HS-5 (cell line): ENCODE data around the gene BCL2.
A peak's percentile ranks its signal among the peaks of the same experiment; 100 is the strongest.

Experiments
- DNase-seq: peaks from one replicate; pipeline ENCODE4 v3.0.0-alpha.2; 2012; ENCODE audit warnings: low read depth

Gene BCL2

DNA sequence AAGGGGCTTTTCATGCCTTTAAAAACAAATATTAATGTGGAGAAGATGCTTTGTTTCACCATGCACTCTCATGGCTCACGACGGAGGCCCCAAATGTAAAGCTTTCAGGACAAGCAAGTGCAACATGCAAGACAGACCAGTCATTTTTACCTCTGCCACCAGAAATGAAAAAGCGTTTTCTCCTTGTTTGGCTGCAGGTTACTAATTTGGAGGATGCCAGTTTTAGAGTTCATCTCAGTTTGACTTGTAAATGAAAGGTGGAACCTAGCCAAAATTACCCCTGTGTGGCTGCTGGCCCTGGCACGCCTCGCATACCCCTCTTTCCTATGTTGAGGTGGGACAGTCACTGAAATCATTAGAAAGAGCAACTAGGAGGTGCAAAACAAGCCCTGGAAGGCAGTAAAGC lies 138.6 kb downstream of the BCL2 start:
- DNase-seq, result no peak

DNA sequence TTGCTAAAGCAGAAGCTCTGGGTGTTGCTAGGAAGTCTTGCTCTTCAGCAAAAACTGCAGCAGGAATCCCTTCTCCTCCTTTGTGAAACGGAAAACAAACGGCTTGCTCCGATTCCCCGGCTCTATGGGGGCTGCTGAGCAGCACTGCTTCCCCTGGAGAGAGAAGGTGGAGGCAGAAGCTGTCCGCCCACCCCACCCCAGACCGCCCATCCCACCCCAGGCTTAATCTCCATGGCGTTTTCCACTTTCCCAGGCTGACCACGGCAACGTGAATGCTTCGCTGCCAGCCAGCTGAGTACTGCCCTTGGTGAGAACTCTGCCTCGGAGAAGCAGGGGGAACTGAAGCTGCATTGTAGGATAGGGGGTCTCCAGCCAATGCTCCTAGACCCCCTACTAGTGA lies 139.2 kb downstream of the BCL2 start:
- DNase-seq, result no peak

DNA sequence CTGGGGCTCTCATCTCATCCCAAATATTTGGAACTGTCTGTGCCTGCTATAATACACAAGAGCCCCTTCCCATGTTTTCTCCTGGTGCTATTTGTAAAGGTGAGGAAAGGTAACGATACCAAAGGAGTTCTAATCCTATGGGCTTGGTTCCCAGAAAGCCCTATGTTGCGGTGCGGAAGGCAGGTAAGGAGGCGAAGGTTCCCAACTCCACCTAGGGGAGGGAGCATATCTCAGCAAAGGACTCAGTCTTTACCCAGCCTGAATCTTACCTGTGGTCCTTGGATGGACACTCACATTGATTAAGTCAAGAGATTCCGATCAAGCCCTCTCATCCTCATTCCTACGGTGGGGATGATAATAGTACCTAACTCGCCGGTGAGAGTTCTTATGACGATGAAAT lies 140.1 kb downstream of the BCL2 start:
- no peak for DNase-seq

DNA sequence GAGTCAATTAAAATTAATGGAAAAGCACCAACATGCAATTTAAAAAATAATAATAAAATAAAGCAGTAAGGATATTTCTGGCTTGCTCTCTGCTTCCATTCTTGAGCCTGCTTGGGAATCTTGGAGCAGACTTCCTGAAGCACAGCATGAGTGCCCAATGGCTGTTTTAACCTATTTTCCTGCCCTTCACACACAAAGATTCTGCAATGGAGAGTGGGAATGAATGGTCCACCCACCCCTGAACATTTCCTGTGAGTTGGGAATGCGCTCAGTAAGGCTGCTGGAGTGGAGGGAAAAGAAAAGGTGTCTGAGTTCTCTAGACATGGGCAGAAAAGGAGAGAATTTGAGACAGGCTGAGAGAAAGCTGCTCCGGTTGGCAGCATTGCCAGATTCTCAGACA lies 140.6 kb downstream of the BCL2 start:
- DNase-seq, result no peak

DNA sequence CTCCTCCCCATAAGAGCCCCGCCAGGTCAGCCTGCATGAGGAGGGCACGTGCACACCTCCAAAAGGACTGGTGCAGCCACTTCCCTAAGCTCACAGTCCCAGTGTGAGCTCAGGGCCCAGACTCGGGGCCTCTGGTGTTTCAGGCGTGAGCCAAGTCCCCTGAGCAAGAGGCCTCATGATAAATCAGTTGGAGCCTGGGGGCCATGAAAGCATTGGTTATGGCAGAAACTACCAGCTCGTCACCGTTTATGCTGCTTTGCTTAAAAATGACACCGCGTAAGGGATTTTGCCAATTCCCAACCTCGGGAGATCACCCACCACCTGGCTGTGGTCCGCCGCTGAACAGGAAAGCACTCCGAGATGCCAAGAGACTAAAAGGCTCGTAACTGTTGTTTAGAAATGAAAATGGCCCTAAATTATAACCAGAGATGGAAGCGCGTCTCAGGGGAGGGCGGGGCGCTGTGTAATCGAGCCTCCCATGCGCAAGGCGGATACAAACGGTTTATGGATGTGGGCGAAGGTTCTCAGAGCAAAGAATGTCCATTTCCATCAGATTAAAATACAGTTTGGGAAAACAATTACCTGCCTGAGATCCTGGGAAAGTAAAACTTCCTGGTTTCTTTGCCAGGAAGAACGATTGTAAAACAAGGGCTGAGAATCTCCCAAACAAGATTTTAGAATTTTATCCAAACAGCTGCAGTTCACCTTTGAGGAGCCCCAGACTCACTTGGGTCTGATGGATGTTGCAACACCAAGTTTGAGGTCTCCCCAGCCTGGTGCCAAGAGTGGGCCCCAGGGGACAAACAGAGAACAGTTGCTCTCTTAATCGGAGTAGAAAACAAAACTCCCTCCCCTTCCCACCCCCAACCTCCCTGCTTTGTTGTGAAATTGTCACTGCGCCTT lies 141.4 kb downstream of the BCL2 start:
- DNase-seq, result no peak

DNA sequence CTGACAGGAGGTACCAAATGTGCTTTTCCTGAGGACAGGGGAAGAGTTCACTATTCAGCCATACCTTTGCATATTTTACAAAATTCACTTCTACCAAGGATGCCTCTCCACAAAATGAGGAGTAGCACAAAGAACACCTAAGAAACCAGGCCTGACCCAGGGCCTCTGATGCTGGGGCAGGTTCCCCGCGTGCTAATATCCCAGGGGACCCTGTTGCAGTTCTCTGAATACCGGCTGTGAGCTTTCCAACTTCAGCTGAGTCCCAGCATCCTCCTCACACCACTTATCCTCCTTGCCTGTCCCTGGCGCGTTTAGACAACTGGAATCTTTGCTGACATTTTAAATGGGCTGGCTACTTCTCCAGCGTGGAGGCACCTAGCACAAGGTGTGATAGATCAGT lies 142.3 kb downstream of the BCL2 start:
- DNase-seq, result no peak

DNA sequence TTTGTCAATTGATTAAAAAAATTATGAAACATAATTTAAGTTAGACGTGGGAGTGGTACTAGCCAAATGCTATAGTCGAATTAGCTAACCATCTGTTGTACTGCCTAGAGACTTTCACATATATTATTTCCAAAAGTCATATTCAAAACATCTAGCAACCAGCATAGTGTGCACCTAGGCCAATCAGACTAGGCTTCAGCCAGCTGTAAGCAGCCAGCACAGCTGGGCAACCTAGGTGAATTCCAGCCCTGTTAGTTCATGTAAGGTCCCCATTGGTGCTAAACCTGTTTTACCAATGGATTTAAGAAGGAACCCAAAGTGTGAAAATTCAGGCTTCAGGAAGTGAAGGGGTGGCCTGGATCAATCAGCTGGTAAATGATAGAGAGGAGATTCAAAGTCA lies 144.3 kb downstream of the BCL2 start:
- no peak for DNase-seq

GRCh38 chr18:63173983-63174382 lies 145.6 kb downstream of the BCL2 start:
- no peak for DNase-seq

DNA sequence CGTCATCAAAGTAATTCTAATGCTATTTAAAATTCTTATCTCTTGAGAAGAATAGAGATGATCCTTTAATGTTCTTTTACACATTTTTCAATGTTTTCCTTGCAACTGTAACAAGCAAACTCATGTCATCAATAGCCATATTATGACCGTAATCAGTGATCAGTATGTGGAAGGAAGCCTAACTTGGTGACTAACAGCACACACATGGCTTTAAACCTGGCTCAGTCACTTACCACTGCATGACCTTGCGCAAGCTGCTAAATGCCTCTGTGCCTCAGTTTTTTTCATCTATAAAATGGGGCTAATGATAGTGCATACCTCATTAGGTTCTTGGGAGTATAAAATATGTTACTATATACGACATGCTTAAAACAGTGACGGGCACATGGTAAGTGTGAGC lies 149.7 kb downstream of the BCL2 start:
- DNase-seq, result no peak

DNA sequence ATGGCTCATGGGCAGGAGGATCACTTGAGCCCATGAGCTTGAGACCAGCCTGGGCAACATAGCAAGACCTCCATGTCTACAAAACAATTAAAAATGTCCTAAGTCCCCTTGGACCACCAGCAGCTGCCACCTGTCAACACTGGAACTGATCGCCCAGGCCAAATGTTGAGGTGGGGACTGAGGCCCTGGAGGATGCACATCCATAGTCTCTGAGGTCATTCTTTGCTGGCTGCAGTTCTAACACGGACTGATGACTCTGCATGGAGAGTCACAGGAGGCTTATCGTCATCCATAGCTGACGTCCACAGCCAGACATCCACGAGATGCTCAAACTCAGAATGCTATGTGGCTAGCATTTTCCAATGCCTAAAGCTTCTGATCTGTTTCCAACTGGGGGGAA lies 151.3 kb downstream of the BCL2 start:
- no peak for DNase-seq

GRCh38 chr18:63166142-63166541 lies 153.4 kb downstream of the BCL2 start:
- DNase-seq, result no peak

GRCh38 chr18:63164396-63164795 lies 155.2 kb downstream of the BCL2 start:
- DNase-seq, result no peak

- DNase-seq, result no peak
These were observed 157.1 kb downstream of the BCL2 start for GRCh38 chr18:63162271-63163014.

GRCh38 chr18:63161761-63162195 lies 157.8 kb downstream of the BCL2 start:
- peak; percentile 63 for DNase-seq

DNA sequence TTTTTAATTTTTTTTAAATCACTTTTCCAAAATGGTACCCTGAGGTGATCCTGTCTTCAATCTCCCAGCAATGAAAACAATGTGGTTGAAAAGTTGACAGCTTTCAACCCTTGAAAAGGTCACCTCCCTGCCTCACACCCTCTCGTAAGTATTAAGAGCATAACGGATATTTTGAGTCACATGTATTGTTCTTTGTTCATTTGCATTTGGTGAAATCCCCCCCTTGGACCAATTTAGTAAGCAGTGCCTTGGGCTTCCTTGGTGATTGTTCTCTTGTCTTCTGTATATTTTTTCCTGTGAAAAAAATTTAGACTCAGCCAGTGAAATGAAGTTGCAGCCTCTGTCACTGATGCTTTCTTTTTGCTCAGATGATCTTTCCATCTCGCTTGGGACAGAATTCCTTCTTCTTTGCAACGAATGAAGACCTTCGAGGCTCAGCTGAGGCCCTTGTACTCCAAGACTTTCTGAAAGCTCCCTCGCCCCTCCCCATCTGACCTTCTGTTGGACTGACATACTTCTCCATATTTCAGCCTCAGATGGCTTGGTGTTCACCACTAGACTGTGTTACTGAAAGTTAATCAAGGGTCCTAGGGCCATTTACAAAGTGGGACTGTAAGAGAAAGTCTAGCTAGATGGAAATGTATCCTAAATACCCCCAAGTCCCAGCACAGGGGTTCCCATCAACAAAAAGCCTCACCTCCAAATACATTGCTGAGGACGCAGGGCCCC lies 158.4 kb downstream of the BCL2 start:
- no peak for DNase-seq

DNA sequence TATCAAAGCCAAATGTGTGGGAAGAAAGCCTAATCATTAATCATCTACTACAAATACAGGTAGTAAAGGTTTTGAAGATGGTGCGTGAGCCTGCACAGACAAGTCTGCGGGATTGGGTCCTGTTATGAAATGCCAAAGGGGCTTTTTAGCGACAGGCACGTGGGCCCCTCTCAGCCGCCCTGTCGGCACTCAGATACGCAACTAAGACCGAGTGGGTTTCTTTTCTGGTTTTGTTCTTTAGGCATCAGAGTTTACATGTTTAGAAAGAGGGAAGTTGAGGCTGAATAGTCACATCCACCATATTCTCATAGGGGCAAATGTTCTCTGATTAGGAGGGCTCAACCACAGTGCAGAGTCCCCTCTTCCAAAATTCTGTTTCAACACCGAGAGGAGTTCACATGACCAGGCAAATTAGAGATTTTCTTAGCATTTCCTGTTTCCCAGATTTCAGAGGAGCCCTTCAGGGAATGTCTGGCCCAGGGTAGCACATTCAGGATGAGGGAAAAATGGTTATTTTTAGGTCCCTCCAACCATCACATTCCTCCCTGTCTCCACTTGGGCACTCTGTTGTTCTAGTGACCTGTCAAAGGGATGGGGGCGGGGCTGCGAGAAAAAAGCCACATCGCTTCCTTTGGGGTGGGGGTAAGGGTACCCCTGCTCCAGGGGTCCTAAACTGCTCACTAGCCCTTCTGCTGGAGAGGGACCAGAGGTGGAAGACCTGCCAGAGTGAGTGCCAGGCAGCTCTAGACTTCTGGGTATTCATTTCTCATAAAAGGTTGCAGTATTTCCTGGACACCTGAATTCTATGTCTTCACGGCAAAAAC lies 159.2 kb downstream of the BCL2 start:
- no peak for DNase-seq

DNA sequence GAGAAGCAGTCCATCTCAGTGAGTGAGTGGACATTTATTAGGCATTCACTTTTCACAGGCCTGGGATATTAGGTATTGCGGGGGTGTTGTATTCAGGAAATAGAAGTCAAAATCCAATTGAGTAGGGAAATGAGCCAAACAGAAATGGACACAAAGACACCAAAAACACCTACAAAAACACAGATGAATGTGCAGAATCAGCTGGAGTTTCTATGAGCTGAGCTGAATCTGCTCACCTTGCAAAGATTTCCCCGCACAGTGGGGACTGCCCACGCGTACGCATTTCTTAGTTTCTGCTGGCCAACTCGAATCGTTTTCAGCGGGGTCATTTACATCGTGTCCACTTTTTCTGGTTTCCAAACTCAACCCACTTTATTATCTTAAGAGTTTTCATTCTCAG lies 160.0 kb downstream of the BCL2 start:
- no peak for DNase-seq

- DNase-seq, result no peak
These were observed 160.8 kb downstream of the BCL2 start for GRCh38 chr18:63158676-63159291.

DNA sequence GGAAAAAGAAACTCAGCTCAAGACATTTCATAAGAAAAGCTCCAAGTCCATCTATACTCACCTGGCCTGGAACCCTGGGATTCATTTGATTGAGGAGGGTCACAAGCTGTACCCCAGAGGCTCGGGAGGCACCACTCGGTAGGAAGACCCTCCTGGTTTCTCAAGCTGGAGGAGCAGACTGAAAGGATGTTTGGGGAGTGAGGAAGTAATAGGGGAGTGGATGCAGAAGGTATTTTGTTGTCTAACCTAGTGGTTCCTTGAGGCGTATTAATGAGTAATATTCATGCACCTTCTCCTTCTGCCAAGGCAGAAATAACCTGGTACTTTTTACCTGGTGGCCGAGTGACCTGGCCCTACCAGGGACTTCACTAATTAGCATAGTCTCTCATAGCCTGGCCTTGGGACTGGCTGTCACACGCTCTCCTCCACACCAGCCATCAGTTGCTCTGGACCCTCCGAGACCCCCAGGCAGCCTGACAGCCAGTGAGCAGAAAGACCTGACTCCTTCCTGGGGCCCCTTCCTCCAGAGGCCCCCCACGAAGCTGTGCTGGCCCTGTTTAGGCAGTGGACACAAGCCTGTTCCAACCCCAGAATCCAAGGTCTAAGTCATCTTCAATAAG lies 161.4 kb downstream of the BCL2 start:
- DNase-seq, result no peak

- no peak for DNase-seq
These were observed 162.1 kb downstream of the BCL2 start for GRCh38 chr18:63157293-63158011.
